Thyroid gland (tissue), 4 donors: ENCODE measurements around the gene ABHD12.
"Not testable (repeated sequence)": the region's sequence is repeated elsewhere in the genome, so short reads cannot be mapped to it uniquely, and the experiment has no call there.

Experiments
- POLR2A ChIP-seq, 2 donors: fragments of 450-650 bp; IDR thresholded peaks; one replicate each; pipeline ENCODE4 v1.6.1; 2017; ENCODE audit warnings: antibody characterized with exemption in 2 of 2, mild to moderate bottlenecking in 2 of 2, moderate library complexity in 1 of 2
- TF ChIP-seq, protein P1 (sequence below), 6 experiments: fragments of 200-600 bp in 3 of 6; fragments of 450-650 bp in 3 of 6; sonication (generic) in 3 of 6; IDR thresholded peaks; one replicate each; pipeline ENCODE4 v1.5.1; 2016 to 2019; ENCODE audit warnings: antibody characterized with exemption in 6 of 6, mild to moderate bottlenecking in 2 of 6, inconsistent platforms in 1 of 6, moderate library complexity in 1 of 6

DNA sequence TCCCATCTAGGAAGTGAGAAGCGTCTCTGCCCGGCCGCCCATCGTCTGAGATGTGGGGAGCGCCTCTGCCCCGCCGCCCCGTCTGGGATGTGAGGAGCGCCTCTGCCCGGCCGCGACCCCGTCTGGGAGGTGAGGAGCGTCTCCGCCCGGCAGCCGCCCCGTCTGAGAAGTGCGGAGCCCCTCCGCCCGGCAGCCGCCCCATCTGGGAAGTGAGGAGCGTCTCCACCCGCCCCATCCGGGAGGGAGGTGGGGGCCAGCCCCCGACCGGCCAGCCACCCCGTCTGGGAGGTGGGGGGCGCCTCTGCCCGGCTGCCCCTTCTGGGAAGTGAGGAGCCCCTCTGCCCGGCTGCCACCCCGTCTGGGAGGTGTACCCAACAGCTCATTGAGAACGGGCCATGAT lies 77.9 kb downstream of the ABHD12 start:
- TF ChIP-seq, protein P1, sequence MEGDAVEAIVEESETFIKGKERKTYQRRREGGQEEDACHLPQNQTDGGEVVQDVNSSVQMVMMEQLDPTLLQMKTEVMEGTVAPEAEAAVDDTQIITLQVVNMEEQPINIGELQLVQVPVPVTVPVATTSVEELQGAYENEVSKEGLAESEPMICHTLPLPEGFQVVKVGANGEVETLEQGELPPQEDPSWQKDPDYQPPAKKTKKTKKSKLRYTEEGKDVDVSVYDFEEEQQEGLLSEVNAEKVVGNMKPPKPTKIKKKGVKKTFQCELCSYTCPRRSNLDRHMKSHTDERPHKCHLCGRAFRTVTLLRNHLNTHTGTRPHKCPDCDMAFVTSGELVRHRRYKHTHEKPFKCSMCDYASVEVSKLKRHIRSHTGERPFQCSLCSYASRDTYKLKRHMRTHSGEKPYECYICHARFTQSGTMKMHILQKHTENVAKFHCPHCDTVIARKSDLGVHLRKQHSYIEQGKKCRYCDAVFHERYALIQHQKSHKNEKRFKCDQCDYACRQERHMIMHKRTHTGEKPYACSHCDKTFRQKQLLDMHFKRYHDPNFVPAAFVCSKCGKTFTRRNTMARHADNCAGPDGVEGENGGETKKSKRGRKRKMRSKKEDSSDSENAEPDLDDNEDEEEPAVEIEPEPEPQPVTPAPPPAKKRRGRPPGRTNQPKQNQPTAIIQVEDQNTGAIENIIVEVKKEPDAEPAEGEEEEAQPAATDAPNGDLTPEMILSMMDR (IDR thresholded peaks at IDR 0.05), result not testable (repeated sequence)
- TF ChIP-seq POLR2A (IDR thresholded peaks at IDR 0.05), result not testable (repeated sequence)
